Peyer's patch (tissue), 4 donors: ENCODE results near the gene TNRC6A.

ENCODE experiments used
- POLR2A ChIP-seq, 2 donors: fragments of 450-650 bp; IDR thresholded peaks; one replicate each; pipeline ENCODE4 v1.5.1; 2017; ENCODE audit warnings: antibody characterized with exemption in 2 of 2, mild to moderate bottlenecking in 2 of 2, moderate library complexity in 2 of 2
- TF ChIP-seq, protein P1 (sequence below), 6 experiments: fragments of 450-650 bp in 4 of 6; fragments of 200-600 bp in 2 of 6; sonication (generic) in 1 of 6; IDR thresholded peaks; one replicate each; pipeline ENCODE4 v1.5.1; 2017 to 2019; ENCODE audit warnings: antibody characterized with exemption in 6 of 6, mild to moderate bottlenecking in 3 of 6, moderate library complexity in 1 of 6

DNA sequence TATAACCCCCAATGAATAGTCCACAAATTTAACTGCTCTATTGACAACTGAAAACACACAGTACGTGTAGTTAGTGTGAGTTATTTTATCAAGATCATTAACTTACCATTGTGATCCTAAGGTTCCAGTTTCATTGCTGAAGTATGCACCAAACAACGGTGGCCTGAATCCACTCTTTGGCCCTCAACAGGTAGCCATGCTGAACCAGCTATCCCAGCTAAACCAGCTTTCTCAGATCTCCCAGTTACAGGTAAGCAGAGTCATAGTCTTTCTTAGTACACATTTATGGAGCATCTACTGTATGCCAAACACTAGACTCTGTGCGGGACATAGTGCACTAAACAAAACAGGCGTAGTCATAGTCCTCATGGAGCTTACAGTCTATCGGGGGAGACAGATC lies 76.0 kb downstream of the TNRC6A start:
- TF ChIP-seq, protein P1, sequence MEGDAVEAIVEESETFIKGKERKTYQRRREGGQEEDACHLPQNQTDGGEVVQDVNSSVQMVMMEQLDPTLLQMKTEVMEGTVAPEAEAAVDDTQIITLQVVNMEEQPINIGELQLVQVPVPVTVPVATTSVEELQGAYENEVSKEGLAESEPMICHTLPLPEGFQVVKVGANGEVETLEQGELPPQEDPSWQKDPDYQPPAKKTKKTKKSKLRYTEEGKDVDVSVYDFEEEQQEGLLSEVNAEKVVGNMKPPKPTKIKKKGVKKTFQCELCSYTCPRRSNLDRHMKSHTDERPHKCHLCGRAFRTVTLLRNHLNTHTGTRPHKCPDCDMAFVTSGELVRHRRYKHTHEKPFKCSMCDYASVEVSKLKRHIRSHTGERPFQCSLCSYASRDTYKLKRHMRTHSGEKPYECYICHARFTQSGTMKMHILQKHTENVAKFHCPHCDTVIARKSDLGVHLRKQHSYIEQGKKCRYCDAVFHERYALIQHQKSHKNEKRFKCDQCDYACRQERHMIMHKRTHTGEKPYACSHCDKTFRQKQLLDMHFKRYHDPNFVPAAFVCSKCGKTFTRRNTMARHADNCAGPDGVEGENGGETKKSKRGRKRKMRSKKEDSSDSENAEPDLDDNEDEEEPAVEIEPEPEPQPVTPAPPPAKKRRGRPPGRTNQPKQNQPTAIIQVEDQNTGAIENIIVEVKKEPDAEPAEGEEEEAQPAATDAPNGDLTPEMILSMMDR (IDR thresholded peaks at IDR 0.05), result no peak
- no peak for TF ChIP-seq POLR2A (IDR thresholded peaks at IDR 0.05)
